Measurements from ENCODE around the gene ELMO1.

GRCh38 chr7:37448636-37449361 lies at the start of gene ELMO1:
- TF ChIP-seq CTCF (IDR thresholded peaks at IDR 0.05): peak; percentile 42 to 78 (median 49)
- peak; percentile 77 for TF ChIP-seq POLR2A (IDR thresholded peaks at IDR 0.05)
- peak; percentile 65 to 84 (median 80) for TF ChIP-seq POLR2AphosphoS5 (IDR thresholded peaks at IDR 0.05)

All from transverse colon (tissue), 4 donors.